NCI-H510A (cell line): ENCODE data around the gene GLRX2.
"Not testable (repeated sequence)": the region's sequence is repeated elsewhere in the genome, so short reads cannot be mapped to it uniquely, and the experiment has no call there.

Source experiments
- DNase-seq: peaks from one replicate; lab custom pipeline; 2025; lab: John Stamatoyannopoulos, UW

GLRX2 gene, protein sequence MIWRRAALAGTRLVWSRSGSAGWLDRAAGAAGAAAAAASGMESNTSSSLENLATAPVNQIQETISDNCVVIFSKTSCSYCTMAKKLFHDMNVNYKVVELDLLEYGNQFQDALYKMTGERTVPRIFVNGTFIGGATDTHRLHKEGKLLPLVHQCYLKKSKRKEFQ

DNA sequence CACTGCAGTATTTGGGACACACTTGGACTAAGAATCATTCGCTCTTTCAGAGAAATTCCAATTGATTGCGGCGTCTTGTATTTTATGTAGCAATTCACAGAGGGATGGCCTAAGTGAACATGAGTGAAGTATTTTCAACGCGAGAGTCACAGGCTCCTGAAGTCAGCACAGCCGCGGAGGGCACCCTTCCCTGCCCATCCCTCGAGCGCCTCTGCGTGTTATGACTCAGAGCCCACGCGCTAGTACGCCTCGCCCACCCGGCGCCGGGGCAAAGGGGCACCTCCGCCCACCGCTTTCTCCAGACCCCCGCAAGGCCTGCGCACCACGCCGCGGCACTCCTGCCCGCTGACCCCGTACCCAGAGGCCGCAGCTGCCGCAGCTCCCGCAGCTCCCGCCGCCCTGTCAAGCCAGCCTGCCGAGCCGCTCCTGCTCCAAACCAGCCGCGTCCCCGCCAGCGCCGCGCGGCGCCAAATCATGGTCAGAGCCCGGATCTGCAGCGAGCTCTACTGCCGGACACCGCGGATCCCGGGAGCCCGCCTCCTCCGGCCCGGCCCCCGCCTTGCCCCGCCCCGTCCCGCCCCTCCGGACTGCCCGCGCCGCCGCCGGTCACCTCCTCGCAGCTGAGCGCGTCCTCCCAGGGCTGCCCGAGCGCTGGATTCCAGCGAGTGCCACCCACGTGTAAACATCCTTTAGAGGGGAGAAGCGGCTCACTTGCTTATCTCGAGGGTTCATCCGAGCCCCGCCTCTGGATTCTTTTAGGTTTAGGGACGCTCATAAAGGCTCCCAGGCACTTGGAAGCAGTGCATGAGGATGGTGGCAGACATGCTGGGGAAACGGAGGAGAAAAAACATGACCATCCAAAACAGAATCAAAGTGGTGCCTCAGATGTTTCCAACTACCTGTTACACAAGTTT lies at the start of gene GLRX2:
TSS of gene GLRX2 (minus strand) at position 508 of the 914 bp plus-strand sequence. CDS start at position 476, 32 bp downstream.
- DNase-seq = peak; percentile 71

DNA sequence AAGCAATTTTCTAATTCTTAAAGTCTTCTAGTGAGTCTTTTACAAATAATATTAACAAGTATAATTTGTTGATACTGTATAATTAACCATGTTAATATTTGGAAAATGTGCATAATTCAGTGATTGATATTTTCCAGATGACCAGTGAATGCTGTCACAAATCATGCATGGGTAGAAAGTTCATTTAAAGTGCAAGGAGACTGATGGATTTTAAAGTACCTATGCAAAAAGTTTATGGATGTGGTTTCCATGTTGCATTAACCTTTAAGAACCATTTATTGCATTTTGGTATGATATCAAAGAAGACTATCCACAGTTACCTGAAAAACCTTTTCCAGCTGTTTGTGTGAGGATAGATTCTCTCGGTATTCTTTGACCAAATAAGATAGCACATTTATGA lies 39.8 kb upstream of the GLRX2 start:
- no peak for DNase-seq

DNA sequence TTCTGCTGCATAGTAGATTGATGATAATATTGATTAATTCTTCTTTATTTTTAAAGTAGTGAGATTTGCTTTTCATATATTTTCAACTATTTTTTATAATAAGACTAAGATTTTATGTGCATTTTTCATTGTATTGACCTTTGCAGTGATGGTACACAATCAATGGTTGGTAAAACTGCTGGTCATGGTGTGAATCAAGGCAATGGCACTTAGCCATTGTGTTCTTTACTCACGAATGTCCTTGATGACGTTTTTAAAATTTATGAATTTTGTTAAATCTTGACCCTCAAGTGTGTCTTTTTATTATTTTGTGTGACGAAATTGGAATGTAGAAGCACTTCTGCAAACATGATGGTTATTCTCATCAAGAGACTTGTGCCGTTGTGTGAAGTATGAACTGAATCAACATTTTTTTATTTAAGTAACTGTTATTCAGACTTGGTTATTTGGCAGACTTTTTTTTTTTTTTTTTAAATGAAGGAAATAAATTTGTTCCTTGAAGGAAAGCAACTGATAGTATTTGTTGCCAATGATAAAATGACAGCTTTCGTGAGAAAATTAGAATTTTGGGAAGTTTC lies 39.2 kb upstream of the GLRX2 start:
- no peak for DNase-seq

GRCh38 chr1:193143285-193143684 lies 38.1 kb upstream of the GLRX2 start:
- no peak for DNase-seq

DNA sequence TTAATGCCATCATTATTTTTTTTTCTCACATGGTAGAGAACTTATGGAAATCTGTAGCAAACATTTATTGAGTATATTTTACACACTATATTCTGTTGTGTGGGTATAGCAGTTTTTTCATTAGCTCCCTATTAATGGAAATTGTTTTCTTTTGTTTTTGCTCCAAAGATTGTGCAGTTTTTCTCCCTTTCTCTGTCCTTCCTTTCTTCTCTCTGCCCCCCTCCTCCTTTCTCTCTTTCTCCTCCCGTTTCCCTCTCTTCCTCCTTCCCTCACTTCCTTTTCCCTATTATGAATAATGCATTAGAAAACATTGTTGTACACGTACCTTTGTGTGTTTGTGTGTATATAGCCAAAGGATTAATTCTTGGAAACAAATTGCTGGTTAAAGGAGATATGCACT lies 37.2 kb upstream of the GLRX2 start:
- DNase-seq = no peak

DNA sequence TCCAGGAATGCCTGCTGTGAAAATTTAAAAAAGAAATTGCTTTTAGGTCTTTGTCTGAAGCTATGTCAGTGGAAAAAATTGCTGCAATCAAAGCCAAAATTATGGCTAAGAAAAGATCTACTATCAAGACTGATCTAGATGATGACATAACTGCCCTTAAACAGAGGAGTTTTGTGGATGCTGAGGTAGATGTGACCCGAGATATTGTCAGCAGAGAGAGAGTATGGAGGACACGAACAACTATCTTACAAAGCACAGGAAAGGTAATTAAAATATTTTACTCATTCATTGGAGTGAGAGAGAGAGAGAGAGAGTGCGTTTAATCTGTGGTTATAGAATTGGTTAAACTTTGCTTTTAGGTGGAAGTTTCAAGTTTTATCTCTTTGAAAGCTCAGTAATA lies 36.6 kb upstream of the GLRX2 start:
- DNase-seq = no peak

- no peak for DNase-seq
Measured at GRCh38 chr1:193140254-193140653, 35.0 kb upstream of the GLRX2 start.

DNA sequence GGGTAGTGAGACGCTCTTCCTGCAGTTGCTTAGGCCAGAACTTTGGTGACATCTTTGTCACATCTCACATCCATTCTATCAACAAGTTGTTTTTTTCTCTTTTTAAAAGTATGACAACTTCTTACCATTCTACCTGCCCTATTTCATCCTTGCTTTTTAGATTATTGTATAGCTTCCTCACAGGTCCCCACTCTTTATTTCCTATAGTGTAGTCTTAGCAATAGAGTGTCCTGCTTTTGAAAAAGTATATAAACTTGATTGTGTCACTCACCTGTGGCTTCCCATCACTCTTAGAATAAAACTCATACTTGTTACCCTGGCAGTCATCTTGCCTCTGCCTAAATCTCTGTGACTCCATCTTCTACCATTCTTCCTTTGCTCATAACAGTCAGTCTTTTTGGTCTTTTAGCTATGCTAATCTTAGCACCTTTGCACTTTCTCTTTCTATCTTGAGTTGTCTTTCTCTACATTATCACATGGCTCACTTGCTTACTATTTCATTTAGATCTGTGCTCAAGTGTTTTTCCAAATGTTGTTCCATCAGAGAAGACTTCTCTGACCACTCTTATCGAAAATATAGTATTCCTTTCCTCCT lies 26.1 kb upstream of the GLRX2 start:
- DNase-seq = no peak

- DNase-seq = no peak
Measured at GRCh38 chr1:193125369-193125768, 20.2 kb upstream of the GLRX2 start.

GRCh38 chr1:193123751-193124150 lies 18.5 kb upstream of the GLRX2 start:
- DNase-seq = no peak

- DNase-seq = peak; percentile 100
Measured at GRCh38 chr1:193121616-193122593, 16.7 kb upstream of the GLRX2 start, which contains the start of gene CDC73. TSS of gene CDC73 (plus strand) at chr1:193122031. CDS start at chr1:193122201, 170 bp downstream.

DNA sequence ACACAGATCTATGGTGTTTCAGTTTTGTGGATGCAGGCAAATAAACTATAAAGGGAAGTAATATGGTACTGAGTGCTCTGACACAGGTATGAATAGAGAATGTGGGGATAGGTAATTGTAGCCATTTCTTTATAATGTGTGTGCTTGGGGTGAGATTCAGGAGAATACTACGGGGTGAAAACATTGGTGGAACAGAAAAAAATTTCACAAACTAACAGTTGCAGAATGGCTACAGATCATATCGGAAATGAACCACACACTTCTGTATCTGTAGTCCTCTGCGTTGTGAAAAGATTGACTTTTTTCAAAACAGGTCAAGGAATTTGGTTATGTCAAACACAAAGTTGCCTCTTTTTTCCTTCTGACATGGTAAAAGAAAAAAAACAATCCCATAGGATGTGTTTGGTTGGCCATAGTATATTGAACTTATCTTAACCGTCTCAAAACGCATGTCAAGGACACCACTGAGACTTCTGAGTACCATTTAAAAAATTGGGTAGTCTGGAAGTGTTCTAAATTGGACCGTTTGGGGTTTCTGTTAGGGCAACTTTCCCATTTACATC lies 15.5 kb upstream of the GLRX2 start:
- DNase-seq = no peak

GRCh38 chr1:193118803-193119730 lies 13.9 kb upstream of the GLRX2 start:
- no peak for DNase-seq

DNA sequence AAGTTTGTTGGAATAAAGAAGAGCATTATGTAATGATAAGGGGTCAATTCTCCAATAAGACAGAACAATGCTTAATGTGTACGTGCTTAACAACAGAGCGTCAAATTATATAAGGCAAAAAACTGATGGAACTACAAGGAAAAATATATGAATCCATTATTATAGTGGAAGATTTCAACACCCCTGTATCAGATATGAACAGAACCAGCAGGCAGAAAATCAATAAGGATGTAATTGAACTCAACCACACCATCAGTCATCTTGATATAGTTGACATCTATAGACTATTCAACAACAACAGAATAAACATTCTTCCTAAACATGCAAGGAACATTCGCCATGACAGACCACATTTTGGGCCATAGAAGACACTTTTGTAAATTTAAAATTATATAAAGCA lies 13.0 kb upstream of the GLRX2 start:
- DNase-seq = no peak

DNA sequence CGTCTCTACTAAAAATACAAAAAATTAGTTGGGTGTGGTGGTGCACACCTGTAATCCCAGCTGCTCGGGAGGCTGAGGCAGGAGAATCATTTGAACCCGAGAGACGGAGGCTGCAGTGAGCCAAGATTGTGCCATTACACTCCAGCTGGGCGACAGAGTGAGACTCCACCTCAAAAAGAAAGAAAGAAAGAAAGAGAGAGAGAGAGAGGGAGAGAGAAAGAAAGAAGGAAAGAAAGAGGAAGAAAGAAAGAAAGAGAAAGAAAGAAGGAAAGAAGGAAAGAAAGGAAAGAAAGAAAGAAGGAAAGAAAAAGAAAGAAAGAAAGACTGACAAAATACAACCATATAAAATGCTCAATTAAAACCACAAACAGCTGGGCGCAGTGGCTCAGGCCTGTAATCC lies 12.0 kb upstream of the GLRX2 start:
- DNase-seq = not testable (repeated sequence)

GRCh38 chr1:193115629-193116227 lies 10.5 kb upstream of the GLRX2 start:
- no peak for DNase-seq

DNA sequence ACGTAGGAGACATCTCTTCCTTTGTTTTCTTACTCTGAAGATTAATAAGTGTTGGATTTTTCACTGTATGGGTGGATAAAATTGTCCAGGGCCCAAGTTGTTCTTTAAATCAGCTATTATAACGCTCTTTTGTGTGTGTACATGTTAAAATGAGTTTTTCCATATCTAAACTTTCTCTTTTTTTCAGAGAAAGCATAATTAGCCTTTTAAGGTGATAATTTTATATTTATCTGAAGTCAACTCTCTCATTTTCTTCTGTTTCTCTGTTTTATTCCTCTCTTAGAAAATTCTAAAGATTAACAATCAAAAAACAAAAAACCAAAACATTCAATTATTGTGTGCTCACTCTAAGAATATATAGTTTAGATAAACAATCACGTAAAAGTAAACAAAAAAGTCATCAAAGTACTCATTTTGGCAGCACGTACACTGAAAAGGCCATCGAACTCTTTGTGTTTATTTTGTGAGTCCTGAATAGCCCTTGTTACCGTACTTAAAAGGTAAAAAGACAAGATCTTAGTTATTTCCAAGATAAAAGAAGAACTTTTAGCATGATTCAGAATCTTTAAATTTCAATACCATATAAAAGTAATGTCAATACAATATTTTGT lies 9.4 kb upstream of the GLRX2 start:
- no peak for DNase-seq

DNA sequence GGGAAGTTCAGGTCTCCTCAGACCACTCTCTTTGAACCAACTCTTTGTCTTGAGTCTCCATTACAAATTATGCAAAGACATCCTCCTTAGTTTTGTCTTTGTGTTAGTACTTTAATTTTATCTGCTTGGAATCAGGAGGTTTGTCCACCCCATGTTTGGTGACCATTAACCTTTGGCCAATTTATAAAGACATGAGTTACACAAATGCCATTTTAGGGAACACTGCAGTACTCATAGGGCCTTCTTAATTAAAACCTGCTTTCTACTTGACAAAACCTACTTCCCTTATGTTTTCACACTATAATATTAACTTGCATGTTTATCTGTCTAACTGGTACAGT lies 8.7 kb upstream of the GLRX2 start:
- DNase-seq = no peak
